NT2/D1 (cell line): ENCODE measurements around the gene IL4R.

Source experiments
- SUZ12 ChIP-seq: IDR thresholded peaks from 2 replicates; pipeline ENCODE4 v1.6.1; 2011; ENCODE audit not compliant: insufficient read length, insufficient read depth; ENCODE audit errors: extremely low read depth
- ZNF274 ChIP-seq: IDR thresholded peaks from 2 replicates; pipeline ENCODE4 v1.6.1; 2011; ENCODE audit warnings: mild to moderate bottlenecking, low read depth, low read length

- no peak for TF ChIP-seq SUZ12
- no peak for TF ChIP-seq ZNF274
Observed at GRCh38 chr16:27362570-27363245, 48.9 kb downstream of the IL4R start.
